NCI-H187 treated with DMSO at 0.1 percent for 48 hours (cell line): ENCODE results near the gene PRAMEF26.
"Not testable (repeated sequence)": the region's sequence is repeated elsewhere in the genome, so short reads cannot be mapped to it uniquely, and the experiment has no call there.

Experiments
- DNase-seq: peaks from one replicate; lab custom pipeline; 2025; lab: John Stamatoyannopoulos, UW

The PRAMEF26 gene

GRCh38 chr1:13155909-13156308 lies at the start of gene PRAMEF26:
PRAMEF26 (minus strand) TSS chr1:13156009; CDS start chr1:13153095, 2,914 bp downstream.
- not testable (repeated sequence) for DNase-seq

GRCh38 chr1:13201309-13201708 lies 45.5 kb upstream of the PRAMEF26 start, which contains the start of gene PRAMEF13:
PRAMEF13 (minus strand) TSS chr1:13201409; CDS start chr1:13199589, 1,820 bp downstream.
- DNase-seq = not testable (repeated sequence)

GRCh38 chr1:13171548-13171947 lies 15.7 kb upstream of the PRAMEF26 start, which contains the start of gene PRAMEF9:
PRAMEF9 (plus strand) TSS chr1:13171848; CDS start chr1:13175281, 3,433 bp downstream.
- not testable (repeated sequence) for DNase-seq

- not testable (repeated sequence) for DNase-seq
Measured at GRCh38 chr1:13165531-13165930, 9.7 kb upstream of the PRAMEF26 start, which contains the start of gene HNRNPCL4. HNRNPCL4 (minus strand) TSS chr1:13165631; CDS start chr1:13165467, 164 bp downstream.

- not testable (repeated sequence) for DNase-seq
Measured at GRCh38 chr1:13116754-13117153, 39.1 kb downstream of the PRAMEF26 start, which contains the start of gene HNRNPCL2. HNRNPCL2 (minus strand) TSS chr1:13116854; CDS start chr1:13116400, 454 bp downstream.
